Smooth muscle cell (in vitro differentiated cells): Measurements from ENCODE around the gene POC1A. TPM values are rescaled to one million over a fixed set of nuclear protein-coding genes. Genes with fewer than 3 reads are reported as not detected.

ENCODE experiments used
- DNase-seq: peaks from one replicate; lab custom pipeline; 2025; ENCODE audit not compliant: unreplicated experiment; lab: John Stamatoyannopoulos, UW
- H2AFZ ChIP-seq: fragments of 200-600 bp; sonication (generic); 2 replicates; pipeline ENCODE4 v1.6.0; 2016; ENCODE audit warnings: antibody characterized with exemption, low read depth, mild to moderate bottlenecking
- H3F3A ChIP-seq: fragments of 200-600 bp; sonication (generic); 2 replicates; pipeline ENCODE4 v1.6.0; 2017; ENCODE audit warnings: antibody characterized with exemption, low read depth
- H3K27ac ChIP-seq: fragments of 200-600 bp; sonication (generic); 2 replicates; pipeline ENCODE4 v1.5.1; 2016; ENCODE audit warnings: low read depth, mild to moderate bottlenecking
- H3K27me3 ChIP-seq: fragments of 200-600 bp; sonication (generic); 2 replicates; pipeline ENCODE4 v1.6.1; 2016; ENCODE audit warnings: low read depth, mild to moderate bottlenecking
- H3K36me3 ChIP-seq: fragments of 200-600 bp; sonication (generic); 2 replicates; pipeline ENCODE4 v1.5.1; 2016; ENCODE audit warnings: low read depth
- H3K4me1 ChIP-seq: fragments of 200-600 bp; sonication (generic); 2 replicates; pipeline ENCODE4 v1.5.1; 2016; ENCODE audit warnings: low read depth
- H3K4me2 ChIP-seq: fragments of 200-600 bp; sonication (generic); 2 replicates; pipeline ENCODE4 v1.6.0; 2016; ENCODE audit warnings: mild to moderate bottlenecking
- H3K4me3 ChIP-seq: fragments of 200-600 bp; sonication (generic); 2 replicates; pipeline ENCODE4 v1.5.1; 2016; ENCODE audit warnings: mild to moderate bottlenecking
- H3K79me2 ChIP-seq: fragments of 200-600 bp; sonication (generic); 2 replicates; pipeline ENCODE4 v1.6.0; 2016; ENCODE audit warnings: low read depth, mild to moderate bottlenecking
- H3K9ac ChIP-seq: fragments of 200-600 bp; sonication (generic); 2 replicates; pipeline ENCODE4 v1.6.0; 2016; ENCODE audit warnings: low read depth
- H3K9me3 ChIP-seq: fragments of 200-600 bp; sonication (generic); replicated peaks from 2 replicates; pipeline ENCODE4 v1.5.1; 2016; ENCODE audit warnings: low read depth
- H4K20me1 ChIP-seq: fragments of 200-600 bp; sonication (generic); 2 replicates; pipeline ENCODE4 v1.6.0; 2016; ENCODE audit warnings: low read depth
- CTCF ChIP-seq: fragments of 200-600 bp; sonication (generic); IDR thresholded peaks from 2 replicates; pipeline ENCODE4 v1.5.1; 2017; ENCODE audit warnings: borderline replicate concordance, mild to moderate bottlenecking, antibody characterized with exemption; ENCODE audit not compliant: insufficient read depth, poor library complexity, severe bottlenecking
- WGBS: methylation state at CpG from one replicate; pipeline ENCODE4 v1.1.7; 2016; ENCODE audit warnings: low lambda C conversion rate; 5-methylcytosine and 5-hydroxymethylcytosine counted together
- polyA plus RNA-seq: library from polyadenylated mRNA; unstranded; fragments of >200 nt; fragmentation: Nextera tagmentation; extraction: Ambion mirVana; gene quantifications from 2 replicates; pipeline ENCODE4 v1.2.1, GENCODE V29; 2016
- total RNA-seq: library from RNA; depleted of rRNA; stranded (reverse); fragments of >200 nt; gene quantifications from 2 replicates; pipeline ENCODE4 v1.2.3, GENCODE V29; 2014

Gene POC1A
- total and polyA plus RNA-seq, 2 experiments from 2014 or later: 1.8 to 7.9 TPM

- no peak overlapping the region for H3K4me3 ChIP-seq
- no peak overlapping the region for H3K9ac ChIP-seq
- H3K79me2 ChIP-seq: no peaks in the 10 kb centered on the region
- TF ChIP-seq CTCF: no peak
- H3K36me3 ChIP-seq: no peaks in the 10 kb centered on the region
- no peaks in the 10 kb centered on the region for H3K4me1 ChIP-seq
- no peak for DNase-seq
- H3K4me2 ChIP-seq: peak overlapping the region; percentile 32
- no peaks in the 10 kb centered on the region for H4K20me1 ChIP-seq
- peaks cover 15% of the 10 kb centered on the region for H3F3A ChIP-seq
- WGBS: 19% methylated on average over 3 of the region's 3 CpGs
- peak overlapping the region; percentile 51 for H2AFZ ChIP-seq
- H3K27me3 ChIP-seq: no peaks in the 10 kb centered on the region
- peak overlapping the region; percentile 78 for H3K27ac ChIP-seq
- H3K9me3 ChIP-seq: no peaks in the 10 kb centered on the region
Observed at GRCh38 chr3:52077925-52078324, 76.3 kb downstream of the POC1A start.

GRCh38 chr3:52076896-52077780 is 77.1 kb downstream of the POC1A start:
- DNase-seq: no peak
- TF ChIP-seq CTCF: peak; percentile 25
- peak overlapping the region; percentile 32 for H3K4me2 ChIP-seq
- no peaks in the 10 kb centered on the region for H3K79me2 ChIP-seq
- H3K36me3 ChIP-seq: no peaks in the 10 kb centered on the region
- no peaks in the 10 kb centered on the region for H3K9me3 ChIP-seq
- H3K9ac ChIP-seq: no peak overlapping the region
- WGBS: 35% methylated on average over 14 of the region's 14 CpGs
- peak overlapping the region; percentile 78 for H3K27ac ChIP-seq
- no peaks in the 10 kb centered on the region for H3K27me3 ChIP-seq
- H3K4me1 ChIP-seq: no peaks in the 10 kb centered on the region
- H4K20me1 ChIP-seq: no peaks in the 10 kb centered on the region
- no peak overlapping the region for H3K4me3 ChIP-seq
- peaks cover 15% of the 10 kb centered on the region for H3F3A ChIP-seq
- H2AFZ ChIP-seq: peak overlapping the region; percentile 51

GRCh38 chr3:52073490-52073889 is 80.7 kb downstream of the POC1A start:
- Histone ChIP-seq H3K9me3 (no peaks in the 10 kb centered on the region), H3K4me2 (no peak overlapping the region), H3K4me3 (no peak overlapping the region), H3K27ac (no peak overlapping the region), H3K4me1 (peaks cover 1% of the 10 kb centered on the region), H4K20me1 (no peaks in the 10 kb centered on the region), H3K36me3 (no peaks in the 10 kb centered on the region), H3F3A (peaks cover 15% of the 10 kb centered on the region), H3K79me2 (no peaks in the 10 kb centered on the region), H3K27me3 (no peaks in the 10 kb centered on the region), H3K9ac (no peak overlapping the region), H2AFZ (no peak overlapping the region)
- TF ChIP-seq CTCF: no peak
- WGBS: 80% methylated on average over 7 of the region's 7 CpGs
- DNase-seq: no peak

- Histone ChIP-seq H3K27ac (no peak overlapping the region), H4K20me1 (no peaks in the 10 kb centered on the region), H3K36me3 (no peaks in the 10 kb centered on the region), H3K27me3 (no peaks in the 10 kb centered on the region), H3K4me2 (no peak overlapping the region), H2AFZ (no peak overlapping the region), H3K9ac (no peak overlapping the region), H3K9me3 (no peaks in the 10 kb centered on the region), H3K4me3 (no peak overlapping the region), H3K4me1 (peaks cover 11% of the 10 kb centered on the region), H3F3A (peaks cover 10% of the 10 kb centered on the region), H3K79me2 (no peaks in the 10 kb centered on the region)
- no peak for TF ChIP-seq CTCF
- DNase-seq: no peak
- WGBS: 93% methylated on average over 8 of the region's 8 CpGs
Observed at GRCh38 chr3:52072471-52072870, 81.8 kb downstream of the POC1A start.
